ENCODE data around the gene L3MBTL2. TPM values are rescaled to one million over a fixed set of nuclear protein-coding genes. Genes with fewer than 3 reads are reported as not detected.

Gene L3MBTL2
- total and polyA plus RNA-seq, 9 of the 15 experiments (the other 6 are each of a cell fraction or from before 2014, with no cell fraction given): 10.3 to 23.1 (median 18.6) TPM

- TF ChIP-seq REST (IDR thresholded peaks at IDR 0.05; ENCODE audit: borderline replicate concordance) (no peak), REST (CRISPR knock-in tag; IDR thresholded peaks at IDR 0.05; ENCODE audit: low read depth) (no peak), PHF21A (IDR thresholded peaks at IDR 0.05; ENCODE audit: borderline replicate concordance, low read depth) (no peak), FOXJ3 (CRISPR knock-in tag; IDR thresholded peaks at IDR 0.05) (no peak)
Measured at GRCh38 chr22:41234815-41235695, 29.9 kb downstream of the L3MBTL2 start (continued).

Data from K562 (cell line).